OCI-LY1 (cell line): ENCODE data around the gene KDM4D.

Source experiments
- H2AFZ ChIP-seq: fragments of 200-600 bp; sonication (generic), shearing (Covaris generic); 2 replicates; pipeline ENCODE4 v1.6.0; 2014; ENCODE audit warnings: antibody characterized with exemption, mild to moderate bottlenecking, low read length
- H3F3A ChIP-seq: fragments of 200-600 bp; sonication (generic), shearing (Covaris generic); 2 replicates; pipeline ENCODE4 v1.6.0; 2014; ENCODE audit warnings: mild to moderate bottlenecking, antibody characterized with exemption, low read length, moderate library complexity; ENCODE audit not compliant: insufficient read depth
- H3K27ac ChIP-seq: fragments of 200-600 bp; sonication (generic); 2 replicates; pipeline ENCODE4 v1.5.1; 2014; ENCODE audit warnings: low read length, mixed run types, mild to moderate bottlenecking, low read depth; ENCODE audit not compliant: poor library complexity, severe bottlenecking
- H3K27me3 ChIP-seq: fragments of 200-600 bp; sonication (generic); 2 replicates; pipeline ENCODE4 v1.6.0; 2014; ENCODE audit warnings: antibody characterized with exemption, mild to moderate bottlenecking, low read length, moderate library complexity; ENCODE audit not compliant: insufficient read depth
- H3K36me3 ChIP-seq: fragments of 200-600 bp; sonication (generic); 2 replicates; pipeline ENCODE4 v1.6.1; 2014; ENCODE audit warnings: mild to moderate bottlenecking, antibody characterized with exemption, low read length, moderate library complexity, mixed read lengths; ENCODE audit not compliant: insufficient read depth
- H3K4me1 ChIP-seq: fragments of 200-600 bp; sonication (generic); 2 replicates; pipeline ENCODE4 v1.5.1; 2014; ENCODE audit warnings: mild to moderate bottlenecking, low read length, moderate library complexity; ENCODE audit not compliant: insufficient read depth, severe bottlenecking
- H3K4me2 ChIP-seq: fragments of 200-600 bp; sonication (generic), shearing (Covaris generic); 2 replicates; pipeline ENCODE4 v1.6.1; 2014; ENCODE audit warnings: low read length
- H3K4me3 ChIP-seq: fragments of 200-600 bp; sonication (generic); 2 replicates; pipeline ENCODE4 v1.5.1; 2014; ENCODE audit warnings: low read length, low read depth, mild to moderate bottlenecking, mixed read lengths; ENCODE audit not compliant: poor library complexity, severe bottlenecking
- H3K79me2 ChIP-seq: fragments of 200-600 bp; shearing (Covaris generic); 2 replicates; pipeline ENCODE4 v1.6.1; 2016; ENCODE audit warnings: mixed run types, low read length, mixed read lengths; ENCODE audit not compliant: insufficient read depth
- H3K9ac ChIP-seq: fragments of 200-600 bp; sonication (generic), shearing (Covaris generic); 2 replicates; pipeline ENCODE4 v1.6.1; 2014; ENCODE audit warnings: mild to moderate bottlenecking, low read length, mixed read lengths
- H3K9me2 ChIP-seq: fragments of 200-600 bp; sonication (generic), shearing (Covaris generic); 2 replicates; pipeline ENCODE4 v1.6.1; 2014; ENCODE audit warnings: low read depth, mild to moderate bottlenecking, low read length, mixed read lengths
- H3K9me3 ChIP-seq: fragments of 200-600 bp; shearing (Covaris generic); 2 replicates; pipeline ENCODE4 v1.6.1; 2014; ENCODE audit warnings: low read length, mixed read lengths
- H4K20me1 ChIP-seq: fragments of 200-600 bp; sonication (generic), shearing (Covaris generic); 2 replicates; pipeline ENCODE4 v1.6.0; 2016; ENCODE audit warnings: mild to moderate bottlenecking, low read length; ENCODE audit not compliant: insufficient read depth
- EZH2 ChIP-seq: fragments of 200-600 bp; sonication (generic), shearing (Covaris generic); IDR thresholded peaks from 2 replicates; pipeline ENCODE4 v1.8.0; 2017; ENCODE audit warnings: borderline replicate concordance, mixed run types, mild to moderate bottlenecking, antibody characterized with exemption, low read length, moderate library complexity, mixed read lengths
- TF ChIP-seq, protein P1 (sequence below): fragments of 200-600 bp; sonication (generic), shearing (Covaris generic); IDR thresholded peaks from 2 replicates; pipeline ENCODE4 v1.5.1; 2017; ENCODE audit warnings: mild to moderate bottlenecking, antibody characterized with exemption, low read length, moderate library complexity, mixed read lengths

Gene KDM4D

DNA sequence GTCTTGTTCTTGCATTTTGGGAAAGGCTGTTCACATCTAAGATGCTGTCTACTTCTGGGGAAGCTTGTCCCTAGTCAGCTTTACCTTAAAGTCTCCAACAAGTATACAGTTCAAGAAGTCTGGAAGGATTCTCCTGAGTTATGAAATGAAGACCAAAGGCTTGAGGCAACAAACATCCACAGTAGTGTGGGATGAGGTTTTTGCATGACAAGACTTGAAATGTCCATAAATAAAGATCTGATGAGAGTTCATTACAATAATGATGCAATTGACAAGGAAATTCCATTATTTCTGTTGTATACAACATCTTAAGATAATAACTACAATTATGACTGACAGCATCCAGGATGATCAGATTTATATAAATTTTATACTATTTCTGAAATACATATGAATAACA is 30.2 kb downstream of the KDM4D start:
- H2AFZ ChIP-seq, result no peak overlapping the region
- H3K9me3 ChIP-seq, result no peaks in the 10 kb centered on the region
- H3K4me3 ChIP-seq, result no peak overlapping the region
- H3K27me3 ChIP-seq, result no peaks in the 10 kb centered on the region
- no peaks in the 10 kb centered on the region for H3K4me1 ChIP-seq
- H4K20me1 ChIP-seq, result no peaks in the 10 kb centered on the region
- H3F3A ChIP-seq, result no peaks in the 10 kb centered on the region
- no peaks in the 10 kb centered on the region for H3K9me2 ChIP-seq
- no peak overlapping the region for H3K9ac ChIP-seq
- no peaks in the 10 kb centered on the region for H3K79me2 ChIP-seq
- no peak for TF ChIP-seq EZH2
- H3K36me3 ChIP-seq, result no peaks in the 10 kb centered on the region
- H3K4me2 ChIP-seq, result no peak overlapping the region
- no peak overlapping the region for H3K27ac ChIP-seq

DNA sequence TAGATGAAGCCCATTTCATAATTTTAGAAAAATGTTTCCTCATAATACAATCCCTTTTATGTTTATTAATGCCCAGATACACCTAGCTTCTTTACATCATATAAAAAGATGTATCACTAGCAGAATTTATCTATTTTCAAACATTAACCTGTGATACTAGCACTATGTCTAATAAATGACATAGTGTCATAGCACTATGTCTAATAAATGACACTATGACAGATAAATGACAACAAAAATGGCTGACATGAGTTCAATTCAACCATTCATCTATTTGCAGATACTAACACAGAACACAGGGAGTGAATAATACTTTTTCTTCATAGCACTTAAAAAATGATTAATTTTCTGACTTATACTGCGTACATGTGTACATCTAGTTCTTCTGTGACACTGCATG is 32.1 kb downstream of the KDM4D start:
- Histone ChIP-seq H3K4me1 (no peaks in the 10 kb centered on the region), H3K36me3 (no peaks in the 10 kb centered on the region), H3K27ac (no peak overlapping the region), H3K9ac (no peak overlapping the region), H3K9me3 (no peaks in the 10 kb centered on the region), H2AFZ (no peak overlapping the region), H3K9me2 (no peaks in the 10 kb centered on the region), H3K79me2 (no peaks in the 10 kb centered on the region), H3K4me2 (no peak overlapping the region), H3F3A (no peaks in the 10 kb centered on the region), H4K20me1 (no peaks in the 10 kb centered on the region), H3K4me3 (no peak overlapping the region), H3K27me3 (no peaks in the 10 kb centered on the region)
- TF ChIP-seq, protein P1, sequence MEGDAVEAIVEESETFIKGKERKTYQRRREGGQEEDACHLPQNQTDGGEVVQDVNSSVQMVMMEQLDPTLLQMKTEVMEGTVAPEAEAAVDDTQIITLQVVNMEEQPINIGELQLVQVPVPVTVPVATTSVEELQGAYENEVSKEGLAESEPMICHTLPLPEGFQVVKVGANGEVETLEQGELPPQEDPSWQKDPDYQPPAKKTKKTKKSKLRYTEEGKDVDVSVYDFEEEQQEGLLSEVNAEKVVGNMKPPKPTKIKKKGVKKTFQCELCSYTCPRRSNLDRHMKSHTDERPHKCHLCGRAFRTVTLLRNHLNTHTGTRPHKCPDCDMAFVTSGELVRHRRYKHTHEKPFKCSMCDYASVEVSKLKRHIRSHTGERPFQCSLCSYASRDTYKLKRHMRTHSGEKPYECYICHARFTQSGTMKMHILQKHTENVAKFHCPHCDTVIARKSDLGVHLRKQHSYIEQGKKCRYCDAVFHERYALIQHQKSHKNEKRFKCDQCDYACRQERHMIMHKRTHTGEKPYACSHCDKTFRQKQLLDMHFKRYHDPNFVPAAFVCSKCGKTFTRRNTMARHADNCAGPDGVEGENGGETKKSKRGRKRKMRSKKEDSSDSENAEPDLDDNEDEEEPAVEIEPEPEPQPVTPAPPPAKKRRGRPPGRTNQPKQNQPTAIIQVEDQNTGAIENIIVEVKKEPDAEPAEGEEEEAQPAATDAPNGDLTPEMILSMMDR, result no peak
- no peak for TF ChIP-seq EZH2

DNA sequence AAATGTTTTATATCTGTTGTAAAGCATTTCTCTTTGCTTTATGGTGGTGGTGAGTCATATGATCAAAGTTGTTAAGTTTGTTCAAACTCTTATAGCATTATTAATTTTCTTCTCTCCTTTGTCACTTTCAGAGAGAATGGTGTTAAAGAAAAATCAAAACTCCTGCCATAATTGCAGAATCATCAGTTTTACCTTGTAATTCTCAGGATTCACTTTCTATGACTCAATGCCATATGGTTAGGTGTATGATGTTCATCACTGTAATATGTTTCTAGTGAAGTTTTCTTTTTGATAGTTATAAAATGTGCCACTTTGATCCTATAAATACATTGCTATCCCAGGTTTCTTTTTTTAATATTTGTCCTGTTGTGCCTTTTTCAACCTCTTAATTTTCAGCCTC is 37.9 kb downstream of the KDM4D start:
- Histone ChIP-seq H3K27ac (no peak overlapping the region), H3K4me1 (no peaks in the 10 kb centered on the region), H3K9me2 (no peaks in the 10 kb centered on the region), H3F3A (no peaks in the 10 kb centered on the region), H3K9ac (no peak overlapping the region), H4K20me1 (no peaks in the 10 kb centered on the region), H2AFZ (no peak overlapping the region), H3K9me3 (no peaks in the 10 kb centered on the region), H3K79me2 (no peaks in the 10 kb centered on the region), H3K4me3 (no peak overlapping the region), H3K27me3 (no peaks in the 10 kb centered on the region; the same call in 1 of the 2 replicates), H3K36me3 (no peaks in the 10 kb centered on the region), H3K4me2 (no peak overlapping the region)
- TF ChIP-seq, protein P1, result no peak
- TF ChIP-seq EZH2, result no peak

DNA sequence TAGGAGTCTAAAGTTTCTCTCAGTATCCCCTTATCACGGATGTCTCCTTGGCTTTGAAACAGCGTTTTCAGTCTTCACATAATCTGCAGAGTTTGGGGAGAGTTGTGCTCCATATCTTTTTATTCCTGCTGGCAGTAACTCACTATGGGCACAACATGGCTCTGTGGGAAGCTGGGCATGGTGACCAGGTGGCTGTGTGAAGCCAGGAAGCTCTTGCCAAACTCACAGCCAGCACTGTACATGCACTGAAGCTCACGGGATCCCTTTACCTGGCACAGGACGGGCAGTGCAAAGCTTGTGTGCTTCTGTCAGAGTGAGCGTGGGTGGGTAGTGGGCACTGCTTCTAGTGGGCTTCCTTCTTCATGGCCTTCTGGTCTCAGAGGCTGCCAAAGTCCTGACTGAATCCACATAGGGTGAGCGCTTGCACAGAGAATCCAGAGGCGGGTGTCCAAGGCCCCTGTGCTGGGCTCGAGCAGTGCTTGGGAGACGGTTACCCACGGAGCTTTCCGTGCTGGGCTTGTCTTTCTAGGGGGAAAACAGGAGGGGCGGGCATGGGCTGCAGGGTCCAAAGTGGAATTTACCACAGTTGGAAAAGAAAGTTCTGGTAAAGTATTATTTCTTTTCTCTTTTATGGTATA is 40.8 kb downstream of the KDM4D start:
- H2AFZ ChIP-seq, result no peak overlapping the region
- no peaks in the 10 kb centered on the region for H3K79me2 ChIP-seq
- no peak overlapping the region for H3K4me2 ChIP-seq
- no peak overlapping the region for H3K9ac ChIP-seq
- no peaks in the 10 kb centered on the region for H3K9me2 ChIP-seq
- no peak for TF ChIP-seq EZH2
- TF ChIP-seq, protein P1, result no peak
- H3K4me1 ChIP-seq, result no peaks in the 10 kb centered on the region
- H3F3A ChIP-seq, result no peaks in the 10 kb centered on the region
- H3K27me3 ChIP-seq, result no peaks in the 10 kb centered on the region; the same call in 1 of the 2 replicates
- no peak overlapping the region for H3K27ac ChIP-seq
- H3K4me3 ChIP-seq, result no peak overlapping the region
- no peaks in the 10 kb centered on the region for H4K20me1 ChIP-seq
- H3K36me3 ChIP-seq, result no peaks in the 10 kb centered on the region
- H3K9me3 ChIP-seq, result no peaks in the 10 kb centered on the region
